ENCODE measurements around the gene DENND2A. TPM values are rescaled to one million over a fixed set of nuclear protein-coding genes. Genes with fewer than 3 reads are reported as not detected.

Gene DENND2A
- total RNA-seq, 1 experiment from 2014 or later, result 10.0 TPM

GRCh38 chr7:140601566-140602174 lies 38.9 kb downstream of the DENND2A start:
- no peaks in the 10 kb centered on the region; the same call in 1 of the 2 replicates for H3K27me3 Mint-ChIP-seq (ENCODE audit: low read depth)
- ChIA-PET CTCF (no interaction called here), POLR2A (no interaction called here)
- no peak overlapping the region for H3K4me3 Mint-ChIP-seq
- peaks cover 15% of the 10 kb centered on the region for H3K4me1 Mint-ChIP-seq
- peaks cover 3% of the 10 kb centered on the region for H3K36me3 Mint-ChIP-seq
- H3K9me3 Mint-ChIP-seq, result no peaks in the 10 kb centered on the region
- no peak for TF ChIP-seq NFE2L1 (CRISPR knock-in tag; IDR thresholded peaks at IDR 0.05)
- TF ChIP-seq, protein P1, sequence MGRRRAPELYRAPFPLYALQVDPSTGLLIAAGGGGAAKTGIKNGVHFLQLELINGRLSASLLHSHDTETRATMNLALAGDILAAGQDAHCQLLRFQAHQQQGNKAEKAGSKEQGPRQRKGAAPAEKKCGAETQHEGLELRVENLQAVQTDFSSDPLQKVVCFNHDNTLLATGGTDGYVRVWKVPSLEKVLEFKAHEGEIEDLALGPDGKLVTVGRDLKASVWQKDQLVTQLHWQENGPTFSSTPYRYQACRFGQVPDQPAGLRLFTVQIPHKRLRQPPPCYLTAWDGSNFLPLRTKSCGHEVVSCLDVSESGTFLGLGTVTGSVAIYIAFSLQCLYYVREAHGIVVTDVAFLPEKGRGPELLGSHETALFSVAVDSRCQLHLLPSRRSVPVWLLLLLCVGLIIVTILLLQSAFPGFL (CRISPR knock-in tag; IDR thresholded peaks at IDR 0.05; ENCODE audit: borderline replicate concordance), result no peak
- TF ChIP-seq, protein P2, sequence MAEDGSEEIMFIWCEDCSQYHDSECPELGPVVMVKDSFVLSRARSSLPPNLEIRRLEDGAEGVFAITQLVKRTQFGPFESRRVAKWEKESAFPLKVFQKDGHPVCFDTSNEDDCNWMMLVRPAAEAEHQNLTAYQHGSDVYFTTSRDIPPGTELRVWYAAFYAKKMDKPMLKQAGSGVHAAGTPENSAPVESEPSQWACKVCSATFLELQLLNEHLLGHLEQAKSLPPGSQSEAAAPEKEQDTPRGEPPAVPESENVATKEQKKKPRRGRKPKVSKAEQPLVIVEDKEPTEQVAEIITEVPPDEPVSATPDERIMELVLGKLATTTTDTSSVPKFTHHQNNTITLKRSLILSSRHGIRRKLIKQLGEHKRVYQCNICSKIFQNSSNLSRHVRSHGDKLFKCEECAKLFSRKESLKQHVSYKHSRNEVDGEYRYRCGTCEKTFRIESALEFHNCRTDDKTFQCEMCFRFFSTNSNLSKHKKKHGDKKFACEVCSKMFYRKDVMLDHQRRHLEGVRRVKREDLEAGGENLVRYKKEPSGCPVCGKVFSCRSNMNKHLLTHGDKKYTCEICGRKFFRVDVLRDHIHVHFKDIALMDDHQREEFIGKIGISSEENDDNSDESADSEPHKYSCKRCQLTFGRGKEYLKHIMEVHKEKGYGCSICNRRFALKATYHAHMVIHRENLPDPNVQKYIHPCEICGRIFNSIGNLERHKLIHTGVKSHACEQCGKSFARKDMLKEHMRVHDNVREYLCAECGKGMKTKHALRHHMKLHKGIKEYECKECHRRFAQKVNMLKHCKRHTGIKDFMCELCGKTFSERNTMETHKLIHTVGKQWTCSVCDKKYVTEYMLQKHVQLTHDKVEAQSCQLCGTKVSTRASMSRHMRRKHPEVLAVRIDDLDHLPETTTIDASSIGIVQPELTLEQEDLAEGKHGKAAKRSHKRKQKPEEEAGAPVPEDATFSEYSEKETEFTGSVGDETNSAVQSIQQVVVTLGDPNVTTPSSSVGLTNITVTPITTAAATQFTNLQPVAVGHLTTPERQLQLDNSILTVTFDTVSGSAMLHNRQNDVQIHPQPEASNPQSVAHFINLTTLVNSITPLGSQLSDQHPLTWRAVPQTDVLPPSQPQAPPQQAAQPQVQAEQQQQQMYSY (CRISPR knock-in tag; IDR thresholded peaks at IDR 0.05), result no peak
- TF ChIP-seq USF2 (CRISPR knock-in tag; IDR thresholded peaks at IDR 0.05), result no peak
- TF ChIP-seq ZNF232 (CRISPR knock-in tag; IDR thresholded peaks at IDR 0.05), result no peak
- TF ChIP-seq, protein P3, sequence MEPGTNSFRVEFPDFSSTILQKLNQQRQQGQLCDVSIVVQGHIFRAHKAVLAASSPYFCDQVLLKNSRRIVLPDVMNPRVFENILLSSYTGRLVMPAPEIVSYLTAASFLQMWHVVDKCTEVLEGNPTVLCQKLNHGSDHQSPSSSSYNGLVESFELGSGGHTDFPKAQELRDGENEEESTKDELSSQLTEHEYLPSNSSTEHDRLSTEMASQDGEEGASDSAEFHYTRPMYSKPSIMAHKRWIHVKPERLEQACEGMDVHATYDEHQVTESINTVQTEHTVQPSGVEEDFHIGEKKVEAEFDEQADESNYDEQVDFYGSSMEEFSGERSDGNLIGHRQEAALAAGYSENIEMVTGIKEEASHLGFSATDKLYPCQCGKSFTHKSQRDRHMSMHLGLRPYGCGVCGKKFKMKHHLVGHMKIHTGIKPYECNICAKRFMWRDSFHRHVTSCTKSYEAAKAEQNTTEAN (CRISPR knock-in tag; IDR thresholded peaks at IDR 0.05), result no peak
- no peak for TF ChIP-seq NR3C1 (CRISPR knock-in tag; conservative IDR thresholded peaks at IDR 0.05; ENCODE audit: low read depth)
- TF ChIP-seq NFYB (CRISPR knock-in tag; conservative IDR thresholded peaks at IDR 0.05; ENCODE audit: low read depth), result no peak
- TF ChIP-seq RELA (CRISPR knock-in tag; IDR thresholded peaks at IDR 0.05; ENCODE audit: borderline replicate concordance), result no peak
- no peak for TF ChIP-seq JUN (CRISPR knock-in tag; IDR thresholded peaks at IDR 0.05)
- ATAC-seq (no peak), DNase-seq (ENCODE audit: low spot score) (no peak)
- no peak overlapping the region; the same call in 1 of the 2 replicates for H3K27ac Mint-ChIP-seq

GRCh38 chr7:140600341-140600740 lies 40.3 kb downstream of the DENND2A start:
- ChIA-PET CTCF (no interaction called here), POLR2A (no interaction called here)
- Mint-ChIP-seq H3K36me3 (peaks cover 3% of the 10 kb centered on the region), H3K4me3 (no peak overlapping the region), H3K9me3 (no peaks in the 10 kb centered on the region), H3K27me3 (ENCODE audit: low read depth) (no peaks in the 10 kb centered on the region; the same call in 1 of the 2 replicates), H3K4me1 (peaks cover 19% of the 10 kb centered on the region), H3K27ac (no peak overlapping the region)
- no peak for ATAC-seq
- DNase-seq (ENCODE audit: low spot score), result no peak
- no peak for TF ChIP-seq ZNF396 (CRISPR knock-in tag; IDR thresholded peaks at IDR 0.05; ENCODE audit: borderline replicate concordance)
- no peak for TF ChIP-seq FOXJ3 (CRISPR knock-in tag; IDR thresholded peaks at IDR 0.05; ENCODE audit: borderline replicate concordance)
- TF ChIP-seq ZNF281 (CRISPR knock-in tag; IDR thresholded peaks at IDR 0.05), result no peak
- TF ChIP-seq HMGA2 (CRISPR knock-in tag; IDR thresholded peaks at IDR 0.05), result no peak
- no peak for TF ChIP-seq SMAD4 (CRISPR knock-in tag; IDR thresholded peaks at IDR 0.05)
- TF ChIP-seq, protein P4, sequence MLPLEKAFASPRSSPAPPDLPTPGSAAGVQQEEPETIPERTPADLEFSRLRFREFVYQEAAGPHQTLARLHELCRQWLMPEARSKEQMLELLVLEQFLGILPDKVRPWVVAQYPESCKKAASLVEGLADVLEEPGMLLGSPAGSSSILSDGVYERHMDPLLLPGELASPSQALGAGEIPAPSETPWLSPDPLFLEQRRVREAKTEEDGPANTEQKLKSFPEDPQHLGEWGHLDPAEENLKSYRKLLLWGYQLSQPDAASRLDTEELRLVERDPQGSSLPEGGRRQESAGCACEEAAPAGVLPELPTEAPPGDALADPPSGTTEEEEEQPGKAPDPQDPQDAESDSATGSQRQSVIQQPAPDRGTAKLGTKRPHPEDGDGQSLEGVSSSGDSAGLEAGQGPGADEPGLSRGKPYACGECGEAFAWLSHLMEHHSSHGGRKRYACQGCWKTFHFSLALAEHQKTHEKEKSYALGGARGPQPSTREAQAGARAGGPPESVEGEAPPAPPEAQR (CRISPR knock-in tag; IDR thresholded peaks at IDR 0.05), result no peak
- no peak for TF ChIP-seq ZNF423 (CRISPR knock-in tag; IDR thresholded peaks at IDR 0.05)
- no peak for TF ChIP-seq TP53 (CRISPR knock-in tag; IDR thresholded peaks at IDR 0.05)
- TF ChIP-seq, protein P5, sequence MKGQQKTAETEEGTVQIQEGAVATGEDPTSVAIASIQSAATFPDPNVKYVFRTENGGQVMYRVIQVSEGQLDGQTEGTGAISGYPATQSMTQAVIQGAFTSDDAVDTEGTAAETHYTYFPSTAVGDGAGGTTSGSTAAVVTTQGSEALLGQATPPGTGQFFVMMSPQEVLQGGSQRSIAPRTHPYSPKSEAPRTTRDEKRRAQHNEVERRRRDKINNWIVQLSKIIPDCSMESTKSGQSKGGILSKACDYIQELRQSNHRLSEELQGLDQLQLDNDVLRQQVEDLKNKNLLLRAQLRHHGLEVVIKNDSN (CRISPR knock-in tag; IDR thresholded peaks at IDR 0.05), result no peak
